Erythroblast (primary cell): Measurements from ENCODE around the gene AP1G2.

Experiments used
- GATA1 ChIP-seq: IDR thresholded peaks from 2 replicates; pipeline ENCODE4 v1.6.1; 2011; ENCODE audit warnings: low read depth, mild to moderate bottlenecking, control low read depth, low read length, moderate library complexity
- POLR2A ChIP-seq: IDR thresholded peaks from 2 replicates; pipeline ENCODE4 v1.6.1; 2011; ENCODE audit warnings: mild to moderate bottlenecking, low read length

- TF ChIP-seq GATA1 = no peak
- TF ChIP-seq POLR2A = no peak
These were observed 38.5 kb upstream of the AP1G2 start for GRCh38 chr14:23605931-23606585.
